HepG2 (cell line): ENCODE data around the gene SRC. TPM values are rescaled to one million over a fixed set of nuclear protein-coding genes. Genes with fewer than 3 reads are reported as not detected.
A peak's percentile ranks its signal among the peaks of the same experiment; 100 is the strongest.

Experiments
- BRCA1 ChIP-seq: sonication (generic); formaldehyde crosslinking; IDR thresholded peaks from 2 replicates; pipeline ENCODE4 v1.4.0; 2020; ENCODE audit warnings: missing genetic modification reagents
- CHCHD3 ChIP-seq: sonication (generic); formaldehyde crosslinking; IDR thresholded peaks from 2 replicates; pipeline ENCODE4 v1.8.0; 2022; ENCODE audit warnings: mild to moderate bottlenecking, missing genetic modification reagents, moderate library complexity
- FOXM1 ChIP-seq: sonication (generic); formaldehyde crosslinking; IDR thresholded peaks from 2 replicates; pipeline ENCODE4 v1.5.0; 2020; ENCODE audit warnings: missing genetic modification reagents
- GTF3A ChIP-seq: sonication (generic); formaldehyde crosslinking; conservative IDR thresholded peaks from 2 replicates; pipeline ENCODE4 v1.4.0; 2020; ENCODE audit warnings: mild to moderate bottlenecking, missing genetic modification reagents
- HIVEP1 ChIP-seq: sonication (generic); formaldehyde crosslinking; IDR thresholded peaks from 2 replicates; pipeline ENCODE4 v1.4.0; 2020; ENCODE audit warnings: mild to moderate bottlenecking, missing genetic modification reagents
- JARID2 ChIP-seq: sonication (generic); formaldehyde crosslinking; IDR thresholded peaks from 2 replicates; pipeline ENCODE4 v1.8.1; 2023; ENCODE audit warnings: missing genetic modification reagents, inconsistent platforms; ENCODE audit not compliant: insufficient replicate concordance
- KAT8 ChIP-seq: IDR thresholded peaks from 2 replicates; pipeline ENCODE4 v1.6.1; 2016; ENCODE audit warnings: missing genetic modification reagents, missing compliant biosample characterization
- MYC ChIP-seq: sonication (generic); formaldehyde crosslinking; IDR thresholded peaks from 2 replicates; pipeline ENCODE4 v1.9.0; 2021; ENCODE audit warnings: missing genetic modification reagents, borderline replicate concordance
- NR2F2 ChIP-seq: IDR thresholded peaks from 2 replicates; pipeline ENCODE4 v1.6.1; 2012; ENCODE audit warnings: low read depth, inconsistent platforms, borderline replicate concordance
- NR2F6 ChIP-seq, 2 experiments: IDR thresholded peaks; 2 replicates each; pipeline ENCODE4 v1.6.1; 2016; ENCODE audit warnings: antibody characterized with exemption in 1 of 2, mild to moderate bottlenecking in 1 of 2
- RBAK ChIP-seq: sonication (generic); formaldehyde crosslinking; IDR thresholded peaks from 2 replicates; pipeline ENCODE4 v1.5.1; 2020; ENCODE audit warnings: mild to moderate bottlenecking, missing genetic modification reagents
- SCMH1 ChIP-seq: sonication (generic); formaldehyde crosslinking; IDR thresholded peaks from 2 replicates; pipeline ENCODE4 v1.9.0; 2021; ENCODE audit warnings: missing genetic modification reagents, mild to moderate bottlenecking, borderline replicate concordance
- SP4 ChIP-seq: sonication (generic); formaldehyde crosslinking; IDR thresholded peaks from 2 replicates; pipeline ENCODE4 v1.8.1; 2023; ENCODE audit warnings: mild to moderate bottlenecking, missing genetic modification reagents
- ZNF446 ChIP-seq: sonication (generic); formaldehyde crosslinking; IDR thresholded peaks from 2 replicates; pipeline ENCODE4 v1.5.0; 2020; ENCODE audit warnings: mild to moderate bottlenecking, missing genetic modification reagents
- ZNF510 ChIP-seq: sonication (generic); formaldehyde crosslinking; IDR thresholded peaks from 2 replicates; pipeline ENCODE4 v1.4.0; 2020; ENCODE audit warnings: low read depth, mild to moderate bottlenecking, missing genetic modification reagents
- polyA plus RNA-seq, 8 experiments: library from polyadenylated mRNA; depleted of rRNA in 3 of 8; stranded (reverse) in 7 of 8; unstranded in 1 of 8; fragments of >200 nt; fragmentation: Illumina TruSeq in 4 of 8; extraction: Trizol in 4 of 8; gene quantifications; 2 replicates each; pipeline versions ENCODE4 v1.2.1 to v1.2.3, GENCODE V29; 2011 to 2016; ENCODE audit warnings: low read depth in 4 of 8, missing spikeins in 1 of 8, mixed read lengths in 1 of 8; ENCODE audit not compliant: insufficient read depth in 1 of 8
- total RNA-seq, 5 experiments: library from RNA; depleted of rRNA; stranded (reverse); fragments of >200 nt; fragmentation: Illumina TruSeq; extraction: Trizol; gene quantifications; 2 replicates each; pipeline ENCODE4 v1.2.3, GENCODE V29; 2016; ENCODE audit warnings: low read depth in 1 of 5
- TF ChIP-seq, protein P1 (sequence below): sonication (generic); formaldehyde crosslinking; IDR thresholded peaks from 2 replicates; pipeline ENCODE4 v1.4.0; 2020; ENCODE audit warnings: missing genetic modification reagents
- TF ChIP-seq, protein P2 (sequence below): sonication (generic); formaldehyde crosslinking; IDR thresholded peaks from 2 replicates; pipeline ENCODE4 v1.8.0; 2022; ENCODE audit warnings: mild to moderate bottlenecking, missing genetic modification reagents; ENCODE audit not compliant: insufficient replicate concordance
- TF ChIP-seq, protein P3 (sequence below): sonication (generic); formaldehyde crosslinking; IDR thresholded peaks from 2 replicates; pipeline ENCODE4 v1.4.0; 2020; ENCODE audit warnings: missing genetic modification reagents, borderline replicate concordance
- TF ChIP-seq, protein P4 (sequence below), 2 experiments: fragments of 450-650 bp in 1 of 2; sonication (generic) in 1 of 2; formaldehyde crosslinking; IDR thresholded peaks; 2 replicates each; pipeline versions ENCODE4 v1.5.0 to v1.8.0; 2020 to 2022; ENCODE audit warnings: mild to moderate bottlenecking in 1 of 2, missing genetic modification reagents in 1 of 2
- TF ChIP-seq, protein P5 (sequence below): IDR thresholded peaks from 2 replicates; pipeline ENCODE4 v1.6.1; 2012; ENCODE audit warnings: inconsistent platforms

Gene SRC
- total and polyA plus RNA-seq, 2 of the 13 experiments (the other 11 are each of a cell fraction or from before 2014, with no cell fraction given), result 54.7 to 192 TPM

DNA sequence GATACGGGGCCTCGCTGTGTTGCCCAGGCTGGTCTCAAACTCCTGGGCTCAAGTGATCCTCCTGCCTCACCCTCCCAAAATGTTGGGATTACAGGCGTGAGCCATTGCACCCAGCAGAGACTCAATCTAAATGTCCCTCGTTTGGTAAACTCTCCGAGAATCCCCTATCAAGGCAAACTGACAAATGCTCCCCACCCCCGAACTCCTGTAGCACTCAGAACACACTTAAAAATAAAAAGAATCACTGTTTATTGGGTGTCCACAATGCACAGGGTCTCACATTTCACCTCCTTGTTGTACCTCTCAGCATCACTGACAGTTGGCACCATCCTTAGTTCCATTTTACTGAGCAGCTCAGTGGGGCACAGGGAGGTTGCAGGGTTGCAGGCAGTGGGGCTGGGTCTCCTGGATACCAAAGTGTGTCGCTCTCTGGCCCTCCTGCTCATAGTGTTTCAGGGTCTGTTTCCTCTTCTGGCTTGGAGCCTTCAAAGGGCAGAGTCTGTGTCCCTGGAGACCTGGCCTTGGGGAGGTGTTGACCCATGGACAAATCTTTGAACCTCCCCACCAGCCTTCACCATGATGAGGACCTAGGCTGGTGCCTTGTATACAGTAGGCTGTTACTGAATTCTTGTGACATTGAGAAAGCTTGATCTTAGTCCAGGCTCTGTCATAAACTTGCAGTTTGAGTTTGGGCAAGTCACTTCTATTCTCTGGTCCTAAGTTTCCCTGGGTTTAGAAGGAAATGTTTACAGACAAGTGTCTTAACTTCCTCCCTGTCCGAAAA is 8.5 kb upstream of the SRC start (continued):
- TF ChIP-seq, protein P1, sequence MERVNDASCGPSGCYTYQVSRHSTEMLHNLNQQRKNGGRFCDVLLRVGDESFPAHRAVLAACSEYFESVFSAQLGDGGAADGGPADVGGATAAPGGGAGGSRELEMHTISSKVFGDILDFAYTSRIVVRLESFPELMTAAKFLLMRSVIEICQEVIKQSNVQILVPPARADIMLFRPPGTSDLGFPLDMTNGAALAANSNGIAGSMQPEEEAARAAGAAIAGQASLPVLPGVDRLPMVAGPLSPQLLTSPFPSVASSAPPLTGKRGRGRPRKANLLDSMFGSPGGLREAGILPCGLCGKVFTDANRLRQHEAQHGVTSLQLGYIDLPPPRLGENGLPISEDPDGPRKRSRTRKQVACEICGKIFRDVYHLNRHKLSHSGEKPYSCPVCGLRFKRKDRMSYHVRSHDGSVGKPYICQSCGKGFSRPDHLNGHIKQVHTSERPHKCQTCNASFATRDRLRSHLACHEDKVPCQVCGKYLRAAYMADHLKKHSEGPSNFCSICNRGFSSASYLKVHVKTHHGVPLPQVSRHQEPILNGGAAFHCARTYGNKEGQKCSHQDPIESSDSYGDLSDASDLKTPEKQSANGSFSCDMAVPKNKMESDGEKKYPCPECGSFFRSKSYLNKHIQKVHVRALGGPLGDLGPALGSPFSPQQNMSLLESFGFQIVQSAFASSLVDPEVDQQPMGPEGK (CRISPR knock-in tag), result peak; percentile 69
- TF ChIP-seq, protein P2, sequence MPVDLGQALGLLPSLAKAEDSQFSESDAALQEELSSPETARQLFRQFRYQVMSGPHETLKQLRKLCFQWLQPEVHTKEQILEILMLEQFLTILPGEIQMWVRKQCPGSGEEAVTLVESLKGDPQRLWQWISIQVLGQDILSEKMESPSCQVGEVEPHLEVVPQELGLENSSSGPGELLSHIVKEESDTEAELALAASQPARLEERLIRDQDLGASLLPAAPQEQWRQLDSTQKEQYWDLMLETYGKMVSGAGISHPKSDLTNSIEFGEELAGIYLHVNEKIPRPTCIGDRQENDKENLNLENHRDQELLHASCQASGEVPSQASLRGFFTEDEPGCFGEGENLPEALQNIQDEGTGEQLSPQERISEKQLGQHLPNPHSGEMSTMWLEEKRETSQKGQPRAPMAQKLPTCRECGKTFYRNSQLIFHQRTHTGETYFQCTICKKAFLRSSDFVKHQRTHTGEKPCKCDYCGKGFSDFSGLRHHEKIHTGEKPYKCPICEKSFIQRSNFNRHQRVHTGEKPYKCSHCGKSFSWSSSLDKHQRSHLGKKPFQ, result no peak
- TF ChIP-seq, protein P3, sequence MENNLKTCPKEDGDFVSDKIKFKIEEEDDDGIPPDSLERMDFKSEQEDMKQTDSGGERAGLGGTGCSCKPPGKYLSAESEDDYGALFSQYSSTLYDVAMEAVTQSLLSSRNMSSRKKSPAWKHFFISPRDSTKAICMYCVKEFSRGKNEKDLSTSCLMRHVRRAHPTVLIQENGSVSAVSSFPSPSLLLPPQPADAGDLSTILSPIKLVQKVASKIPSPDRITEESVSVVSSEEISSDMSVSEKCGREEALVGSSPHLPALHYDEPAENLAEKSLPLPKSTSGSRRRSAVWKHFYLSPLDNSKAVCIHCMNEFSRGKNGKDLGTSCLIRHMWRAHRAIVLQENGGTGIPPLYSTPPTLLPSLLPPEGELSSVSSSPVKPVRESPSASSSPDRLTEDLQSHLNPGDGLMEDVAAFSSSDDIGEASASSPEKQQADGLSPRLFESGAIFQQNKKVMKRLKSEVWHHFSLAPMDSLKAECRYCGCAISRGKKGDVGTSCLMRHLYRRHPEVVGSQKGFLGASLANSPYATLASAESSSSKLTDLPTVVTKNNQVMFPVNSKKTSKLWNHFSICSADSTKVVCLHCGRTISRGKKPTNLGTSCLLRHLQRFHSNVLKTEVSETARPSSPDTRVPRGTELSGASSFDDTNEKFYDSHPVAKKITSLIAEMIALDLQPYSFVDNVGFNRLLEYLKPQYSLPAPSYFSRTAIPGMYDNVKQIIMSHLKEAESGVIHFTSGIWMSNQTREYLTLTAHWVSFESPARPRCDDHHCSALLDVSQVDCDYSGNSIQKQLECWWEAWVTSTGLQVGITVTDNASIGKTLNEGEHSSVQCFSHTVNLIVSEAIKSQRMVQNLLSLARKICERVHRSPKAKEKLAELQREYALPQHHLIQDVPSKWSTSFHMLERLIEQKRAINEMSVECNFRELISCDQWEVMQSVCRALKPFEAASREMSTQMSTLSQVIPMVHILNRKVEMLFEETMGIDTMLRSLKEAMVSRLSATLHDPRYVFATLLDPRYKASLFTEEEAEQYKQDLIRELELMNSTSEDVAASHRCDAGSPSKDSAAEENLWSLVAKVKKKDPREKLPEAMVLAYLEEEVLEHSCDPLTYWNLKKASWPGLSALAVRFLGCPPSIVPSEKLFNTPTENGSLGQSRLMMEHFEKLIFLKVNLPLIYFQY (CRISPR knock-in tag), result peak; percentile 51; the same call in 1 of the 2 replicates
- TF ChIP-seq, protein P4, sequence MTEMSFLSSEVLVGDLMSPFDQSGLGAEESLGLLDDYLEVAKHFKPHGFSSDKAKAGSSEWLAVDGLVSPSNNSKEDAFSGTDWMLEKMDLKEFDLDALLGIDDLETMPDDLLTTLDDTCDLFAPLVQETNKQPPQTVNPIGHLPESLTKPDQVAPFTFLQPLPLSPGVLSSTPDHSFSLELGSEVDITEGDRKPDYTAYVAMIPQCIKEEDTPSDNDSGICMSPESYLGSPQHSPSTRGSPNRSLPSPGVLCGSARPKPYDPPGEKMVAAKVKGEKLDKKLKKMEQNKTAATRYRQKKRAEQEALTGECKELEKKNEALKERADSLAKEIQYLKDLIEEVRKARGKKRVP (CRISPR knock-in tag; IDR thresholded peaks at IDR 0.05), result no peak
- no peak for TF ChIP-seq FOXM1
- no peak for TF ChIP-seq JARID2 (CRISPR knock-in tag)
- TF ChIP-seq GTF3A (CRISPR knock-in tag), result no peak
- TF ChIP-seq SP4, result no peak
- TF ChIP-seq SCMH1 (CRISPR knock-in tag), result no peak
- TF ChIP-seq, protein P5, sequence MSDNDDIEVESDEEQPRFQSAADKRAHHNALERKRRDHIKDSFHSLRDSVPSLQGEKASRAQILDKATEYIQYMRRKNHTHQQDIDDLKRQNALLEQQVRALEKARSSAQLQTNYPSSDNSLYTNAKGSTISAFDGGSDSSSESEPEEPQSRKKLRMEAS, result peak; percentile 63; the same call in 1 of the 2 replicates
- no peak for TF ChIP-seq BRCA1 (CRISPR knock-in tag)
- peak; percentile 87 for TF ChIP-seq NR2F6 (IDR thresholded peaks at IDR 0.05)
- TF ChIP-seq NR2F6 (CRISPR knock-in tag; IDR thresholded peaks at IDR 0.05), result peak; percentile 90
- TF ChIP-seq CHCHD3, result no peak
- no peak for TF ChIP-seq ZNF446 (CRISPR knock-in tag)
- peak; percentile 81 for TF ChIP-seq NR2F2
- TF ChIP-seq KAT8 (CRISPR knock-in tag), result 0 out of 2 replicates have a peak, but pooled peaks have one; percentile 10
- peak; percentile 5; the same call in 1 of the 2 replicates for TF ChIP-seq ZNF510 (CRISPR knock-in tag)
- TF ChIP-seq HIVEP1 (CRISPR knock-in tag), result no peak
- no peak for TF ChIP-seq RBAK (CRISPR knock-in tag)
- TF ChIP-seq MYC (CRISPR knock-in tag), result no peak
